ENCODE results near the gene PON1. TPM values are rescaled to one million over a fixed set of nuclear protein-coding genes. Genes with fewer than 3 reads are reported as not detected.

Gene PON1
- total and polyA plus RNA-seq, 2 of the 8 experiments (the other 6 are each of a cell fraction or from before 2014, with no cell fraction given): not detected

DNA sequence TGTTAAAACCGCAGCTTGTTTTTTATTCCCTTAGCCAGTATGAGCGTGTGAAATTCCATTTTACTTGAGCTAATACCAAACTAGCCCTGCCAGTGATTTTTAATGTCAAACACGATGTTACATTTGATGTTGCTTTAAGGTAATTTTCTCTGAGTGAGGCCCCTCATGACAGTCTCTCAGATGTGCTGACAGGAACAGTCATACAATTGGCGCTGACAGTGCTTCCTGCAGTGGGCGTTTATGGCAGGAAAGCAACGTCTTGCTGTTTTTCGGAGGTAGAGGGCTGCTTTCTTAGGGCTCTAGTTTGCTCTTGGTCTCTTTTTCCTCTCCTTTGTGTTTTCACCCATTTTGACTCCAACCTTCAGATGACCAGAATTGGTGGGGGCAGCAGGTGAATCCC lies 19.3 kb downstream of the PON1 start:
- Histone ChIP-seq H3K4me2 (ENCODE audit: insufficient read depth in 1 of 2, low read depth in 2 of 2, low read length in 2 of 2) (no peak overlapping the region), H3K36me3 (ENCODE audit: control insufficient read depth in 2 of 4, insufficient read depth in 4 of 4, low read length in 3 of 4) (no peaks in the 10 kb centered on the region), H4K8ac (ENCODE audit: extremely low read depth, insufficient read depth, low read length) (no peak overlapping the region), H3K18ac (ENCODE audit: extremely low read depth, low read length) (no peak overlapping the region), H3K4ac (replicated peaks; ENCODE audit: insufficient read length, low read depth, low read length) (no peak overlapping the region), H3K27ac (ENCODE audit: low read depth, low read length) (no peak overlapping the region), H3K4me1 (replicated peaks in 1 of 4; ENCODE audit: control insufficient read depth in 3 of 4, insufficient read depth in 4 of 4, low read length in 3 of 4) (no peaks in the 10 kb centered on the region), H3K9ac (replicated peaks in 1 of 4; ENCODE audit: extremely low read depth in 1 of 4, low read depth in 3 of 4, low read length in 3 of 4) (no peak overlapping the region; a peak in 1 of 7 replicates), H3K9me3 (ENCODE audit: insufficient read depth in 2 of 2, low read depth in 1 of 2, low read length in 1 of 2) (no peaks in the 10 kb centered on the region), H3K79me1 (ENCODE audit: low read depth, low read length) (no peaks in the 10 kb centered on the region), H3K56ac (replicated peaks; ENCODE audit: insufficient read length, low read depth, low read length) (no peak overlapping the region), H3K4me3 (ENCODE audit: extremely low read depth in 1 of 4, insufficient read depth in 2 of 4, low read depth in 3 of 4, low read length in 4 of 4) (no peak overlapping the region), H4K5ac (ENCODE audit: insufficient read length, low read depth, low read length) (no peak overlapping the region), H2BK120ac (replicated peaks; ENCODE audit: low read depth, low read length) (no peak overlapping the region), H2BK12ac (ENCODE audit: low read depth, low read length) (no peak overlapping the region), H3K27me3 (replicated peaks in 1 of 4; ENCODE audit: control insufficient read depth in 3 of 4, extremely low read depth in 1 of 4, insufficient read depth in 3 of 4, low read length in 3 of 4) (no peaks in the 10 kb centered on the region), H3K23me2 (ENCODE audit: low read depth, low read length) (no peaks in the 10 kb centered on the region; the same call in 1 of the 2 replicates), H2BK20ac (ENCODE audit: low read length) (no peak overlapping the region), H4K20me1 (replicated peaks in 1 of 2; ENCODE audit: control insufficient read depth in 1 of 2, insufficient read depth in 2 of 2, low read length in 2 of 2) (no peaks in the 10 kb centered on the region), H3K79me2 (ENCODE audit: control insufficient read depth in 1 of 2, insufficient read depth in 2 of 2, low read length in 2 of 2) (no peaks in the 10 kb centered on the region), H3K14ac (ENCODE audit: insufficient read length) (no peak overlapping the region), H4K91ac (replicated peaks; ENCODE audit: insufficient read length, low read length) (no peak overlapping the region), H3K23ac (ENCODE audit: insufficient read length) (no peak overlapping the region), H2BK15ac (ENCODE audit: low read length) (no peak overlapping the region), H2BK5ac (ENCODE audit: low read depth, low read length) (no peak overlapping the region), H2AK5ac (ENCODE audit: low read depth, low read length) (no peak overlapping the region), H2AFZ (ENCODE audit: low read length) (no peak overlapping the region)
- CTCF ChIA-PET (ENCODE audit: partially characterized antibody): no interaction called here
- 82% methylated on average over 7 of the region's 7 CpGs; no CpG with 5 or more reads in 1 of the 2 experiments for WGBS, 2 experiments (ENCODE audit: extremely low coverage in 1 of 2, insufficient coverage in 1 of 2, insufficient read length in 1 of 2, insufficient replicate concordance in 2 of 2, low coverage in 1 of 2, low lambda C conversion rate in 2 of 2, missing lambda C conversion rate in 1 of 2)
- FAIRE-seq (no peak), DNase-seq (ENCODE audit: low read depth in 1 of 2, low spot score in 2 of 2) (no peak)
- POLR2A ChIA-PET (ENCODE audit: partially characterized antibody): no interaction called here
- TF ChIP-seq FOSL1 (IDR thresholded peaks at IDR 0.05; ENCODE audit: insufficient read depth, low read depth, low read length) (no peak), TBP (IDR thresholded peaks at IDR 0.05; ENCODE audit: low read depth, low read length) (no peak), ASH2L (IDR thresholded peaks at IDR 0.05; ENCODE audit: low read length) (no peak), GABPA (IDR thresholded peaks at IDR 0.05; ENCODE audit: borderline replicate concordance, insufficient read depth, low read length) (no peak), POLR2A (IDR thresholded peaks at IDR 0.05; ENCODE audit: control extremely low read depth in 1 of 2, low read depth in 2 of 2, low read length in 2 of 2) (no peak), SAP30 (IDR thresholded peaks at IDR 0.05; ENCODE audit: insufficient read depth, insufficient replicate concordance, low read length) (no peak), CBX8 (IDR thresholded peaks at IDR 0.05; ENCODE audit: borderline replicate concordance, low read depth, low read length) (no peak), POLR2AphosphoS5 (IDR thresholded peaks at IDR 0.05; ENCODE audit: low read depth, low read length) (no peak), POU5F1 (IDR thresholded peaks at IDR 0.05; ENCODE audit: low read depth, low read length) (no peak), EGR1 (IDR thresholded peaks at IDR 0.05; ENCODE audit: borderline replicate concordance, low read depth, low read length) (no peak), SIRT6 (IDR thresholded peaks at IDR 0.05; ENCODE audit: low read length) (no peak), SIX5 (IDR thresholded peaks at IDR 0.05; ENCODE audit: low read depth, low read length) (no peak)
- TF ChIP-seq, protein P1, sequence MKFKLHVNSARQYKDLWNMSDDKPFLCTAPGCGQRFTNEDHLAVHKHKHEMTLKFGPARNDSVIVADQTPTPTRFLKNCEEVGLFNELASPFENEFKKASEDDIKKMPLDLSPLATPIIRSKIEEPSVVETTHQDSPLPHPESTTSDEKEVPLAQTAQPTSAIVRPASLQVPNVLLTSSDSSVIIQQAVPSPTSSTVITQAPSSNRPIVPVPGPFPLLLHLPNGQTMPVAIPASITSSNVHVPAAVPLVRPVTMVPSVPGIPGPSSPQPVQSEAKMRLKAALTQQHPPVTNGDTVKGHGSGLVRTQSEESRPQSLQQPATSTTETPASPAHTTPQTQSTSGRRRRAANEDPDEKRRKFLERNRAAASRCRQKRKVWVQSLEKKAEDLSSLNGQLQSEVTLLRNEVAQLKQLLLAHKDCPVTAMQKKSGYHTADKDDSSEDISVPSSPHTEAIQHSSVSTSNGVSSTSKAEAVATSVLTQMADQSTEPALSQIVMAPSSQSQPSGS (IDR thresholded peaks at IDR 0.05; ENCODE audit: low read length): no peak
- TF ChIP-seq, protein P2, sequence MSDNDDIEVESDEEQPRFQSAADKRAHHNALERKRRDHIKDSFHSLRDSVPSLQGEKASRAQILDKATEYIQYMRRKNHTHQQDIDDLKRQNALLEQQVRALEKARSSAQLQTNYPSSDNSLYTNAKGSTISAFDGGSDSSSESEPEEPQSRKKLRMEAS (IDR thresholded peaks at IDR 0.05): no peak

Data from H1 (cell line).